PC-3 (cell line): Measurements from ENCODE around the gene CIDEB.

Source experiments
- CTCF ChIP-seq: fragments of 300-600 bp; sonication (generic); conservative IDR thresholded peaks from 2 replicates; pipeline ENCODE4 v1.5.1; 2017; ENCODE audit warnings: antibody characterized with exemption, low read depth, mild to moderate bottlenecking, low read length
- EZH2 ChIP-seq: fragments of 300-600 bp; sonication (generic); IDR thresholded peaks from one replicate; pipeline ENCODE4 v1.6.1; 2017; ENCODE audit warnings: antibody characterized with exemption, mild to moderate bottlenecking, low read length; ENCODE audit not compliant: unreplicated experiment
- EZH2phosphoT487 ChIP-seq: fragments of 300-600 bp; sonication (generic); IDR thresholded peaks from 2 replicates; pipeline ENCODE4 v1.6.1; 2018; ENCODE audit warnings: mild to moderate bottlenecking, antibody characterized with exemption, low read length, borderline replicate concordance

GRCh38 chr14:24261969-24262327, 45.8 kb downstream of the CIDEB start:
- TF ChIP-seq CTCF (no peak), EZH2 (no peak), EZH2phosphoT487 (no peak)
